T-helper 9 cell (primary cell): ENCODE results near the gene LRRC71.

Experiments
- DNase-seq: peaks from one replicate; pipeline ENCODE4 v3.0.0-alpha.2; 2020

LRRC71 gene

DNA sequence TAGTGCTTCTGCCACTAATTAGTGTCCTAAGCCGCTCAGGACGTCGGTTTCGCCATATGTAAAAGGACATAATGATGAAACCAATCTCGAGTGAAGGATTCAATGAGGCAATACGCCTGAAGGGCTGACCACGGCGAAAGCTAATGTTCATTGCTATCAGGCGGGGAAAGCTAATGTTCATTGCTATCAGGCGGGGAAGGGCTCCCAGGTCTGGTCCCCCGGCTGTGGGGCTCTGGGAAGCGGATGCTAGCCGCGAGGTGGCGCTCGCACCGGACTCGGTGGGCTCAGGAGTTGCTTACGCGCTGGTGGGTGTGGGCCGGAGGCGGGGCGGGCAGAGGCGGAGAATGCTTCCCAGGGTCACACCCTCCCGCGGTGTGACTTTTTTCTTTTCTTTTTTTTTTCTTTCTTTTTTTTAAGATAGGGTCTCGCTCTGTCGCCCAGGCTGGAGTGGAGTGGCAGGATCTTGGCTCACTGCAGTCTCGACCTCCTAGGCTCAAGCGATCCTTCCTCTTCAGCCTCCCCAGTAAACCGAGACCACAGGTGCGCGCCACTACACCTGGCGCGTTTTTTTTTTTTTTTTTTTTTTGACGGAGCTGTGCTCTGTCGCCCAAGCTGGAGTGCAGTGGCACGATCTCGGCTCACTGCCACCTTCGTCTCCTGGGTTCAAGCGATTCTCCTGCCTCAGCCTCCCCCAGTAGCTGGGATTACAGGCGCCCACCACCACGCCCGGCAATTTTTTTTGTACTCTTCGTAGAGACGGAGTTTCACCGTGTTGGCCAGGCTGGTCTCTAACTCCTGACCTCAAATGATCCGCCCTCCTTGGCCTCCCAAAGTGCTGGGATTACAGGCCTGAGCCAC is 28.0 kb upstream of the LRRC71 start:
- DNase-seq = peak; percentile 80

DNA sequence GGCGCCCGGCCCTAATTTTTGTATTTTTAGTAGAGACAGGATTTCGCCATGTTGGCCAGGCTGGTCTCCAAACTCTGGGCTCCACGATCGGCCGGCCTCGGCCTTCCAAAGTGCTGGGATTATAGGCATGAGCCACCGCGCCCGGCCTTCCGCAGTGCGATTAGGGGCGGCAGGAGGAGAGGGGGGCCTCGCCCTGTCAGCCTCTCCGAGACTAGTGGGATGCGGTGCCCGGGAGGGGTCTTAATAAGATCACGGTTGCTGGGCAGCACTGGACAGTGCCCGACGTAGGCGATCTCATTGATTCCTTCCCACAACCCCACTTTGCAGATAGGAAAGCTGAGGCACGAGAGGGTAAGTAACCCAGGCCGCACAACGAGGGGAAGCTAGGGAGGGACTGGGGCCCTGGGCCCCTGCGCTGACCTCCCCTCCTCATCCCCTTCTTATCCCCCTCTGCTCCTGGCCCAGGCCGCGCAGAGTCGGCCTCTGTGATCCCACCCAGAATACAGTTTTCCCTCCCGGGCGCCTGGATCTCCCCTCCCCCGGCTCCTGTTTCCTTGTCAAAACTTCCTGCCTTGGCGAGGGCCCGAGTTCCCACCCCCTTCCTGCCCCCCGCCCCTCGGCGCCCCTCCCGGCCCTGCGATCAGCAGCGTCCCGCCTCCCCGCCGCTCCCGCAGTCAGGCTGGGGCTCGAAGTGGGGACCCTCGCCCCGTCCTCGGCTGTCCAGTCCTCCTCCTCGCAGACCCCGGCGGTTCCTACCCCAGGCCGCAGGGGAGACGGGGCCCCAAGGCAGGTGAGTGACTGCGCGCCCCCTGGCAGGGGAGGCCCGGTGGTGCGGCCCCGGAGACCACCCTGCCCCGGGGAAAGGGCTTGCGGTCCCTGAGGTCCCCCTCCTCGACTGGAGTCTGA is 27.1 kb upstream of the LRRC71 start, which contains the start of gene PEAR1:
PEAR1 (plus strand) TSS at position 671 of the 906 bp plus-strand sequence. CDS start 10,209 bp downstream, outside the sequence.
- DNase-seq = no peak

DNA sequence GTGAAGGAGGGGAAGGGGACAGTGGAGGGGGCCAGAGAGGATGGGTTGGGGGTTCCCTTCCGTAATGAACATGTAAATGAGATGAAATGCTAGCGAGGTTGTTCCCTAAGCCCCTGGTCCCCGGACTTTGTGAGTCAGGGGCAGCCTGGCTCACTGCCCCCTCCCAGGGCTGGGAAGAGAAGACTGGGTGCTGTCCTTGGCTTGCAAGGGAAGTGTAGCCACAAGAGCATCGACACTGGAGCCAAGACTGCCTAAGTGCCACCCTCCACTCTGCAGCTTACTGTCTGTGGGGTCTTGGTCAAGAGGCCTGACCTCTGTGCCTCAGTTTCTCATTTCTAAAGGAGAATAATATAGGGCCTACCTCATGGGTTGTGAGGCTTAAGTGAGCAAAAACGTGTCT is 26.4 kb upstream of the LRRC71 start:
- no peak for DNase-seq

DNA sequence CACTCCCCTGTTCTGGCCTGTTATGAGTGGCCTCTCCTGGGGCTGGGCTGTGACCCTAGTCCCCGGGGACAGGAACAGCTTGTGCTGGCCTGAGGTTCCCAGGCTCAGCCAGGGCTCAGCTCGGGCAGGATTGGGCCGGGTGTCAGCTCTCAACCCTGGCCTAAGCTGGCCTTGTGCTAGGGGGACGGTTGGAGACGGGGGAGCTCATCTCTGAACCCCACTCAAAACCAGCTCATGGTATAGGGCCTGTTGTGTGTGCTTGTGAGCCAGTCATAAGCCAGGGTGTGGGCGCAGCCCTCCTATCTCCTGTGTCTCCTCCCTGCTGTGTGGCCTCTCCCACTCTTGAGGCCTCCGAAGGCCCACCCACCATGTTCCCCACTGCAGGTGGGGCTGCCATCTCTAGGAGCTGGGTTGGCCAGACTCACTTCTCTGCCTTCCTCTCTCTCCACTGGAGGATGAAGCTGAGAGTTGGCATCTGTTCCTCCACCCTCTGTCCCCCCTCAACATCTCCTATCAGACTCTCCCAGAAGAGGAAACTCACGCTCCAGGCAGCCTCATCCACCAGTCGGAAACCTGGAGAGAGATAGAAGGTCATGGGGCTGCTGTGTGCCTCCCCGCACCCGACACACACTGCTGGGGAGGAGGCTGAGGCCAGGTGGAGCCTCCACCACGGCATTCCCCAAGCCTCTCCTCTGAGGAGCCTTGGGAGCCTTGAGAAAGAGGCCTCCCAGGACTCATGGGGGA is 25.5 kb upstream of the LRRC71 start:
- no peak for DNase-seq

GRCh38 chr1:156895455-156895812 is 25.0 kb upstream of the LRRC71 start:
- no peak for DNase-seq

DNA sequence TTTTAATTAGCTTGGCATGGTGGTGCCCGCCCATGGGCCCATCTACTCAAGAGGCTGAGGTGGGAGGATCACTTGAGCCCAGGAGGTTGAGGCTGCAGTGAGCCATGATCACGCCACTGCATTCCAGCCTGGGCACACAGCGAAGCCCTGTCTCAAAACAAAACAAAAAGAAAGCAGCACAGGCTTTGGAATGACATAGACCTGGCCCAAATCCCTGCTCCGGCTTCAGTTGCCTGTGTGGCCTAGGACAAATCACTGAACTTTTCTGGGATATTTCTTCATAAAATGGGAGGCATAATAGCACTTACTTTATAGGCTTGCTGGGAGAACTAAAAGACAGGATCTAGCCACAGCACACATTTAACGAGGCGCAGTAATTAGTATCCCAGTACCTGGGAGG is 24.5 kb upstream of the LRRC71 start:
- DNase-seq = no peak

DNA sequence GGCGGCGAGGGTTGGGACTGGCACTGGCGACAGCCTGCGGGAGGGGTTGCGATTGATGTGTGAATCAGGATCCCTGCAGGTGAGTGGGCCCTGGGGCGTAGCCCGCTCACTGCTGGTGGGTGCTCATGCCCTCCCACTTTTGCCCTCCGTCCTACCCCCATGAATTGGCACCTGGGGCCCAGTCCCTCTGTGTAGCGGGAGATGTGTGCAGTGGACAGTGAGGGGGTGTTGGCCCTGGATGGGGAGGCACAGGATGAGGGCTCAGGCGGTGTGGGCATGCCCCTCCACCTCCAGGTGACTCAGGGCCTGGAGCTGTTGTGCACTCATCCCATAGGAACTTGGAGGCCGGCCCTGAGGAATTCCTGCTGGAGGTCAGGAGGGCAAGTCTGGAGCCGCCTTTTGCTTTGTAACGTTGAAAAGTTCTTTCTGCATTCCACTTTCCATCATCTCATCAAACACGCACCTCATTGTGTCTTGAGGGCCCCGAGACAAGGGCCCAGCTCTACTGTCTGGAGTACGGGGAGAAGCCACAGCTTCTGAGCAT is 23.9 kb upstream of the LRRC71 start:
- DNase-seq = no peak

GRCh38 chr1:156897078-156897825 is 23.2 kb upstream of the LRRC71 start:
- no peak for DNase-seq

DNA sequence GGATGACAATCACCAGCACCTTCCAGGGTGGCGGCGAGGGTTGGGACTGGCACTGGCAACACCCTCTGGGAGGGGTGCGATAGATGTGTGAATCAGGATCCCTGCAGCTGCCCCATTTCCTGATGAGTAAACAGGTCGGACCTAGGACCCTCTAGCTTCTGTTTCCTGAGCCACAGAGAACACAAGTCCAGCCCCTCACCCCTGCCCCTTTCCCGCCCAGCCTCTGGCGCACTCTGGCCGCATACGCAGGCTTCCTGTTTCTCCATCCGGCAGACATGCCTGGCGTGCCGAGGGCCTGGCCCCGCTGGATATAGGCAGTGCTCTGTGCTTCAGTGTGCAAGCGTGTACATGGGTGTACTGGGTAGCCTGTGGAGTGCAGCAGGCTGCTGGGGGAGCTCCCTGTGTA is 22.3 kb upstream of the LRRC71 start:
- no peak for DNase-seq

DNA sequence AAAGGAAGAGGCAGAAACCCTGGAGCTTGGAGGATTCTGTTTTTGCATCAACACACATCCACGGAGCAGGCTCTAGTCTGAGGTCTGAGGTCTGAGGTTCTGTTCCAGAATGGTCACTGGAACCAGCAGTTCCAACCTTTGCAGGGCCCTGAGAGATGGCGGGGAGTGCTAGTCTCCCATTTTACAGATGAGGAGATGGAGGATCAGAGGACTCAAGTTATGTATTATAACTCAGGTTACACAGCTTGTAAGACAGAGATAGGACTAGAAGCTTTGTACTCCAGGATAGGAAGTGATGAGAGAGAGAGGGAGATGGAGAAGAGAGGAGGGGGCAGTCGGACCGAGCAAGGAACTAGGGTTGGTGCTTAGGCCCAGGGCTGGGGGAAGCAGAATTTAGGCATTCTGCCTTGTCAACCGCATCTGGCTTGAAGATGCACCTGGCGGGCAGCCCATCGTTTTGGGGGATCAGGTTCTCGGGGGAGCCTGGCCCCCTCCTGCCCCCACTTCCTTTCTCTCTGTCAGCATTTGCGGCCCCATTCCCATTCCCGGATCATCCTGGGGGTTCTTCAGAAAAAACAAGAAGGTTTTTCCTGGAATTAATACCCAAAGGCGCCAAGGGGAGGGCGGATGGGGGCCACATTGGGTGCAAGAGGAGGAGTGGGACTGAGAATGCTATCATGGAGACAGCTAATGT is 21.3 kb upstream of the LRRC71 start:
- DNase-seq = no peak

- no peak for DNase-seq
These were observed 20.3 kb upstream of the LRRC71 start for GRCh38 chr1:156899956-156900718.

DNA sequence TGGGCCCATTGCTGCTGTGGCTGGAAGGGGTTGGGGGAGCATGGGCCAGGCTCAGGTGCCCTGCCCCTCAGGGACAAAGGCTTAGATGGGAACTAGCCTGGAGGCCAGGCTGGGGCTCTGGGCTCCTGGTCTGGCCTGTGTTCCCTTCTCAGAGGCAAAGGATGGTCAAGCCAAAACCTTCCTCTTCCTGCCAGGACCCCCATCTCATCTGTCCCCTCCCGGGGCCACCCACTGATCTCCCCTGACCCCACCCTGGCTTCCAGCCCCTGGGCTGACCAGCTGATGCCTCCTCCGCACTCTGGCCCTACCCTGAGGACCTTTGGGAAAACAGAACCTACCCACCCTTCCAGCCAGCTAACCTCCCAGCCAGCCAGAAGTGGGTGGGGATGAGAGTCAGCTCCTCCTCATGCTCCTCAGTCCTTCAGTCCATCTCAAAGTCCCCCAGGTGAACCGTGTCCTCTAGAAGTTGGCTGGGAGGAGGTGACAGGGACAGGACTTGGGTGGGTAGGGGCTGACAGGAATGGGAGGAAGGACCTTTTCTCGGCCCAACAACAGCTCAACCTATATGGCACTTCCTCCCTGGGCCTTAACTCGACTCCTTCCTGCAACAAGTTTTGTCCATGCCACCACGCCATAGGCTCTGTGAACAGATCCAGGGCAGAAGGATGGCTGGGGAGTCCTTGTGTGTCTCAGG is 19.4 kb upstream of the LRRC71 start:
- no peak for DNase-seq

- DNase-seq = no peak
These were observed 18.9 kb upstream of the LRRC71 start for GRCh38 chr1:156901590-156901900.

- no peak for DNase-seq
These were observed 18.2 kb upstream of the LRRC71 start for GRCh38 chr1:156901966-156902915.

DNA sequence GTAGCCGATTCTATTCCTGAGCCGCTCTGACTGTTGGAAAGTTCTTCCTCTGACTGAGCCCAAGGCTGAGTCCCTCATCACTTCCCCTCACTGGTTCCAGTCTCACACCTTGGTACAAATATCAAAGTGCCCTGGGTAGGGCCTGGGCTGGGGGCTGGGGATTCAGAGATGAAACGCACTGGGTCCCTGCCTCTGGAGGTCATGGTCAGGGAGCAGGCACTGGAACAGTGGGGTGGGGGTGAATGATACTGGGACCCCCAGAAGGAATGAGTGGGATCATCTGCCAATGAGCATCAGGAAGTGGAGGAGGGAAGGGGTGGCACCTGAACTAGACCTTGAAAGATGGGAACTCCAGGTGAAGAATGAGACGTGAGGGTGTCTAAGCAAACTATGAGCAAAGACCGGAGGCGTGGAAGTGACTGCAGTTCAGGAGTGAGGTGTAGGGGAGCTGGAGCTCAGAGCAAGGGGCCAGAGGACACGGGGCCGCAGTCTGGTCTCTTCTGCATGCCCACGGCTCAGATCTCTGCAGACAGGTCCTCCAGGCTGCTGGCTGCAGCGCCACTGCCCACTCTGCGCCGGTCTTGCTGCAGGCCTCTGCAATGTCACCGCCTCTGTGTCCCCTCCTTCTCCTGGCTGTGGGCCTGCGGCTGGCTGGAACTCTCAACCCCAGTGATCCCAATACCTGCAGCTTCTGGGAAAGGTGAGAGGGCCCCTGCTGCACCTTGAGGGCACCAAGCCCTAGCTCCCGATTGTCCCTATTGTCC is 16.9 kb upstream of the LRRC71 start:
- no peak for DNase-seq

- no peak for DNase-seq
These were observed 16.1 kb upstream of the LRRC71 start for GRCh38 chr1:156904187-156904959.

DNA sequence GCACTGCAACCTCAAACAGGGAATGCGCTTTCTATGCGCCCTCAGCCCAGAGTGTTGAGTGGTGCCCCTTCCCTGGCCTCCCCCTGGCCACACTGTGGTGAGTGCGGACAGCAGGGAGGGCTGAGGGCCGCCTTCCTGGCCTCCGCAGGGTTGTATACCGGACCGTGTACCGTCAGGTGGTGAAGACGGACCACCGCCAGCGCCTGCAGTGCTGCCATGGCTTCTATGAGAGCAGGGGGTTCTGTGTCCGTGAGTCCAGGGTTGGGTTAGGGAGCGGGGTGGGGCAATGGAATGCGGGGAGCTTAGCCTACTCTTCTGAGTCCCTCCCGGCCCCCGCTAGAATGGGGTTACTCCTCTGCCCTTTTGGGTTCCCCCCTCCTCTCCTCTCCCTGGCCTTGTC is 15.3 kb upstream of the LRRC71 start:
- DNase-seq = no peak
